Breast epithelium (tissue), 4 donors: ENCODE data around the gene DNAAF8. TPM values are rescaled to one million over a fixed set of nuclear protein-coding genes. Genes with fewer than 3 reads are reported as not detected.

Experiments
- DNase-seq, 2 donors: peaks; one replicate each; pipeline ENCODE4 v3.0.0-alpha.2; 2019; ENCODE audit warnings: low spot score in 2 of 2
- H3K27ac ChIP-seq, 2 donors: fragments of 200-600 bp; sonication (generic) in 1 of 2; one replicate each; pipeline ENCODE4 v1.5.1; 2016 to 2019; ENCODE audit warnings: mild to moderate bottlenecking in 1 of 2
- H3K27me3 ChIP-seq, 2 donors: fragments of 200-600 bp; sonication (generic) in 1 of 2; one replicate each; pipeline versions ENCODE4 v1.5.1 to v1.6.0; 2017 to 2019; ENCODE audit warnings: control low read depth in 1 of 2, mild to moderate bottlenecking in 1 of 2
- H3K36me3 ChIP-seq: fragments of 200-600 bp; one replicate; pipeline ENCODE4 v1.5.1; 2019
- H3K4me1 ChIP-seq, 2 donors: fragments of 200-600 bp; sonication (generic); one replicate each; pipeline ENCODE4 v1.5.1; 2016 to 2019; ENCODE audit warnings: control low read depth in 1 of 2
- H3K4me3 ChIP-seq, 3 donors: fragments of 200-600 bp; sonication (generic); 1 replicate in 2 of 3; 2 replicates in 1 of 3; pipeline ENCODE4 v1.5.1; 2016 to 2019; ENCODE audit warnings: mild to moderate bottlenecking in 3 of 3, moderate library complexity in 2 of 3
- H3K9me3 ChIP-seq, 2 donors: fragments of 200-600 bp; sonication (generic) in 1 of 2; one replicate each; pipeline ENCODE4 v1.5.1; 2016 to 2019; ENCODE audit warnings: control low read depth in 1 of 2
- CTCF ChIP-seq, 3 donors: fragments of 450-650 bp; IDR thresholded peaks; one replicate each; pipeline ENCODE4 v1.5.1; 2016 to 2017; ENCODE audit warnings: antibody characterized with exemption in 3 of 3, mild to moderate bottlenecking in 3 of 3, moderate library complexity in 3 of 3
- POLR2A ChIP-seq: fragments of 450-650 bp; IDR thresholded peaks from one replicate; pipeline ENCODE4 v1.6.1; 2016; ENCODE audit warnings: antibody characterized with exemption, mild to moderate bottlenecking, moderate library complexity
- POLR2AphosphoS5 ChIP-seq, 3 donors: sonication (generic); formaldehyde crosslinking; IDR thresholded peaks; one replicate each; pipeline ENCODE4 v1.6.1; 2017; ENCODE audit warnings: antibody characterized with exemption in 3 of 3
- intact Hi-C: fragments of 100-400 bp; cut with DNase I; formaldehyde crosslinking; loops from one replicate; pipeline ENCODE4 v1.15.1; 2023; ENCODE audit warnings: low total_unique reads
- total RNA-seq, 3 donors: library from RNA; depleted of rRNA; stranded (reverse); fragments of >200 nt; gene quantifications; one replicate each; pipeline ENCODE4 v1.1.0, GENCODE V29; 2016

Gene DNAAF8
- total RNA-seq, 3 donors from 2014 or later: 1.3 to 2.3 (median 1.8) TPM

- TF ChIP-seq POLR2AphosphoS5 (IDR thresholded peaks at IDR 0.05): no peak
- no peak for TF ChIP-seq POLR2A
- no peak for TF ChIP-seq CTCF (IDR thresholded peaks at IDR 0.05)
- intact Hi-C loops: no loop called here
- Histone ChIP-seq H3K4me3 (no peak overlapping the region), H3K27me3 (no peaks in the 10 kb centered on the region), H3K4me1 (peaks cover 13 to 19% of the 10 kb centered on the region in 2 donors), H3K36me3 (no peaks in the 10 kb centered on the region), H3K27ac (no peak overlapping the region), H3K9me3 (no peaks in the 10 kb centered on the region)
- DNase-seq: no peak
Measured at GRCh38 chr16:4690946-4691665, 43.2 kb upstream of the DNAAF8 start.

GRCh38 chr16:4691666-4692412, 42.5 kb upstream of the DNAAF8 start:
- intact Hi-C loops: loop anchor here (2.0 kb wide), 1 partner anchor 73 kb away; no protein-coding TSS in a partner anchor
- no peak for TF ChIP-seq CTCF (IDR thresholded peaks at IDR 0.05)
- TF ChIP-seq POLR2AphosphoS5 (IDR thresholded peaks at IDR 0.05): no peak
- Histone ChIP-seq H3K27ac (no peak overlapping the region), H3K27me3 (no peaks in the 10 kb centered on the region), H3K4me3 (no peak overlapping the region), H3K9me3 (no peaks in the 10 kb centered on the region), H3K36me3 (no peaks in the 10 kb centered on the region), H3K4me1 (peaks cover 13 to 20% of the 10 kb centered on the region in 2 donors)
- no peak for DNase-seq

GRCh38 chr16:4692460-4693295, 41.7 kb upstream of the DNAAF8 start:
- Histone ChIP-seq H3K4me1 (peaks cover 13 to 20% of the 10 kb centered on the region in 2 donors), H3K27me3 (no peaks in the 10 kb centered on the region), H3K27ac (peak overlapping the region; percentile 76 to 82), H3K9me3 (no peaks in the 10 kb centered on the region), H3K4me3 (peak overlapping the region; percentile 78 to 100 (median 81)), H3K36me3 (no peaks in the 10 kb centered on the region)
- no peak for DNase-seq
- TF ChIP-seq POLR2AphosphoS5 (IDR thresholded peaks at IDR 0.05): no peak
- TF ChIP-seq POLR2A: no peak
- peak in 1 of 3 donors; percentile 14 for TF ChIP-seq CTCF (IDR thresholded peaks at IDR 0.05)
- intact Hi-C loops: loop anchor here (2.0 kb wide), 1 partner anchor 74 kb away; no protein-coding TSS in a partner anchor

GRCh38 chr16:4693296-4693955, 40.9 kb upstream of the DNAAF8 start, which contains the start of gene NUDT16L1:
TSS of gene NUDT16L1 (plus strand) at chr16:4693562. CDS start at chr16:4693727, 165 bp downstream.
- Histone ChIP-seq H3K9me3 (no peaks in the 10 kb centered on the region), H3K4me1 (peaks cover 13 to 20% of the 10 kb centered on the region in 2 donors), H3K4me3 (peak within 1 kb of the TSS; percentile 78 to 100 (median 81)), H3K36me3 (no peaks in the 10 kb centered on the region), H3K27me3 (no peaks in the 10 kb centered on the region), H3K27ac (peak within 1 kb of the TSS; percentile 82 to 96)
- intact Hi-C loops: loop anchor here (2.0 kb wide), 1 partner anchor 75 kb away; no protein-coding TSS in a partner anchor
- peak; percentile 96 for DNase-seq
- TF ChIP-seq POLR2AphosphoS5 (IDR thresholded peaks at IDR 0.05): peak in 2 of 3 donors; percentile 39 to 61
- TF ChIP-seq CTCF (IDR thresholded peaks at IDR 0.05): no peak
- TF ChIP-seq POLR2A: peak; percentile 44
